ENCODE measurements around the gene SERPINA1. TPM values are rescaled to one million over a fixed set of nuclear protein-coding genes. Genes with fewer than 3 reads are reported as not detected.

SERPINA1 gene
- total and polyA plus RNA-seq, 4 donors, result 10,220 to 47,972 (median 25,583) TPM

GRCh38 chr14:94364037-94364436 is 24.4 kb downstream of the SERPINA1 start (continued):
- no peak for TF ChIP-seq CTCF (IDR thresholded peaks at IDR 0.05; ENCODE audit: low read depth, low read length, missing input control)
- no peak for TF ChIP-seq EGR1 (IDR thresholded peaks at IDR 0.05; ENCODE audit: low read depth in 2 of 2)
- no peak for TF ChIP-seq FOXA2 (IDR thresholded peaks at IDR 0.05)

GRCh38 chr14:94363151-94363624 is 25.2 kb downstream of the SERPINA1 start:
- no peak overlapping the region for H3K9ac ChIP-seq (ENCODE audit: low read depth in 1 of 2, low read length in 2 of 2)
- H3K4me3 ChIP-seq (ENCODE audit: low read depth in 1 of 3, low read length in 3 of 3), result no peak overlapping the region
- H3K36me3 ChIP-seq (ENCODE audit: control insufficient read depth in 4 of 4, insufficient read depth in 3 of 4, low read depth in 1 of 4, low read length in 3 of 4), result no peaks in the 10 kb centered on the region
- H3K27me3 ChIP-seq (ENCODE audit: control insufficient read depth in 4 of 4, insufficient read depth in 4 of 4, low read length in 3 of 4), result no peaks in the 10 kb centered on the region
- H3K9me3 ChIP-seq (ENCODE audit: control insufficient read depth in 4 of 4, low read length in 3 of 4), result no peaks in the 10 kb centered on the region
- no peak for TF ChIP-seq FOXA2 (IDR thresholded peaks at IDR 0.05)
- TF ChIP-seq CTCF (IDR thresholded peaks at IDR 0.05; ENCODE audit: low read depth, low read length, missing input control), result no peak
- TF ChIP-seq YY1 (IDR thresholded peaks at IDR 0.05), result no peak
- TF ChIP-seq JUND (IDR thresholded peaks at IDR 0.05), result no peak
- no peak for DNase-seq (ENCODE audit: low spot score)
- 88% methylated on average over 12 of the region's 12 CpGs for WGBS
- peaks cover 0 to 5% (median 0%) of the 10 kb centered on the region in 4 donors for H3K4me1 ChIP-seq (ENCODE audit: control insufficient read depth in 4 of 4, insufficient read depth in 4 of 4, low read length in 3 of 4)
- H3K27ac ChIP-seq (ENCODE audit: low read depth in 1 of 2, low read length in 2 of 2), result no peak overlapping the region

- Histone ChIP-seq H3K36me3 (ENCODE audit: control insufficient read depth in 4 of 4, insufficient read depth in 3 of 4, low read depth in 1 of 4, low read length in 3 of 4) (no peaks in the 10 kb centered on the region), H3K27ac (ENCODE audit: low read depth in 1 of 2, low read length in 2 of 2) (no peak overlapping the region), H3K4me3 (ENCODE audit: low read depth in 1 of 3, low read length in 3 of 3) (no peak overlapping the region), H3K9ac (ENCODE audit: low read depth in 1 of 2, low read length in 2 of 2) (no peak overlapping the region), H3K4me1 (ENCODE audit: control insufficient read depth in 4 of 4, insufficient read depth in 4 of 4, low read length in 3 of 4) (peaks cover 0 to 5% (median 0%) of the 10 kb centered on the region in 4 donors), H3K9me3 (ENCODE audit: control insufficient read depth in 4 of 4, low read length in 3 of 4) (no peaks in the 10 kb centered on the region), H3K27me3 (ENCODE audit: control insufficient read depth in 4 of 4, insufficient read depth in 4 of 4, low read length in 3 of 4) (no peaks in the 10 kb centered on the region)
- no peak for DNase-seq (ENCODE audit: low spot score)
- no peak for TF ChIP-seq TAF1 (conservative IDR thresholded peaks at IDR 0.05)
- no peak for TF ChIP-seq MAX (IDR thresholded peaks at IDR 0.05)
- TF ChIP-seq FOXA1 (IDR thresholded peaks at IDR 0.05), result no peak
- TF ChIP-seq NR2F2 (IDR thresholded peaks at IDR 0.05), result no peak
- TF ChIP-seq REST (IDR thresholded peaks at IDR 0.05), result no peak
- TF ChIP-seq GABPA (IDR thresholded peaks at IDR 0.05 in 1 of 2, conservative IDR thresholded peaks at IDR 0.05 in 1 of 2), result no peak
- TF ChIP-seq HNF4G (IDR thresholded peaks at IDR 0.05), result no peak
- TF ChIP-seq FOXA2 (IDR thresholded peaks at IDR 0.05), result no peak
- TF ChIP-seq CTCF (IDR thresholded peaks at IDR 0.05; ENCODE audit: low read depth, low read length, missing input control), result no peak
- TF ChIP-seq HNF4A (conservative IDR thresholded peaks at IDR 0.05), result no peak
- TF ChIP-seq YY1 (IDR thresholded peaks at IDR 0.05), result no peak
- 76% methylated on average over 8 of the region's 8 CpGs for WGBS
Measured at GRCh38 chr14:94362614-94363133, 25.7 kb downstream of the SERPINA1 start.
